Spleen (tissue), 7 donors: ENCODE measurements around the gene PXDN.

Source experiments
- POLR2A ChIP-seq, 3 donors: fragments of 450-650 bp; IDR thresholded peaks; one replicate each; pipeline ENCODE4 v1.5.1; 2017; ENCODE audit warnings: antibody characterized with exemption in 3 of 3, mild to moderate bottlenecking in 1 of 3
- POLR2AphosphoS5 ChIP-seq, 3 donors: sonication (generic); formaldehyde crosslinking; IDR thresholded peaks; one replicate each; pipeline ENCODE4 v1.5.1; 2017; ENCODE audit warnings: antibody characterized with exemption in 3 of 3
- TF ChIP-seq, protein P1 (sequence below), 11 experiments: fragments of 200-600 bp in 7 of 11; fragments of 450-650 bp in 4 of 11; sonication (generic) in 4 of 11; IDR thresholded peaks in 8 of 11; conservative IDR thresholded peaks in 3 of 11; 1 replicate in 7 of 11; 2 replicates in 4 of 11; pipeline versions ENCODE4 v1.4.0 to v1.8.0; 2016 to 2021; ENCODE audit warnings: antibody characterized with exemption in 11 of 11, inconsistent platforms in 4 of 11, mild to moderate bottlenecking in 1 of 11
- donor health status: DM: no; HTN: no; CAD: no; lungs with moderate emphysema.
- donor health status: DM: no; HTN: no; CAD: no.
- donor health status: DM: no; HTN: no; CAD: no.

GRCh38 chr2:1707771-1708418, 36.4 kb downstream of the PXDN start:
- TF ChIP-seq, protein P1, sequence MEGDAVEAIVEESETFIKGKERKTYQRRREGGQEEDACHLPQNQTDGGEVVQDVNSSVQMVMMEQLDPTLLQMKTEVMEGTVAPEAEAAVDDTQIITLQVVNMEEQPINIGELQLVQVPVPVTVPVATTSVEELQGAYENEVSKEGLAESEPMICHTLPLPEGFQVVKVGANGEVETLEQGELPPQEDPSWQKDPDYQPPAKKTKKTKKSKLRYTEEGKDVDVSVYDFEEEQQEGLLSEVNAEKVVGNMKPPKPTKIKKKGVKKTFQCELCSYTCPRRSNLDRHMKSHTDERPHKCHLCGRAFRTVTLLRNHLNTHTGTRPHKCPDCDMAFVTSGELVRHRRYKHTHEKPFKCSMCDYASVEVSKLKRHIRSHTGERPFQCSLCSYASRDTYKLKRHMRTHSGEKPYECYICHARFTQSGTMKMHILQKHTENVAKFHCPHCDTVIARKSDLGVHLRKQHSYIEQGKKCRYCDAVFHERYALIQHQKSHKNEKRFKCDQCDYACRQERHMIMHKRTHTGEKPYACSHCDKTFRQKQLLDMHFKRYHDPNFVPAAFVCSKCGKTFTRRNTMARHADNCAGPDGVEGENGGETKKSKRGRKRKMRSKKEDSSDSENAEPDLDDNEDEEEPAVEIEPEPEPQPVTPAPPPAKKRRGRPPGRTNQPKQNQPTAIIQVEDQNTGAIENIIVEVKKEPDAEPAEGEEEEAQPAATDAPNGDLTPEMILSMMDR (IDR thresholded peaks at IDR 0.05 in 8 of 11, conservative IDR thresholded peaks at IDR 0.05 in 3 of 11) = no peak
- peak; percentile 5 to 34 (median 25) for TF ChIP-seq POLR2AphosphoS5 (IDR thresholded peaks at IDR 0.05)
- no peak for TF ChIP-seq POLR2A (IDR thresholded peaks at IDR 0.05)
